GM23248 (cell line): Measurements from ENCODE around the gene KCND3. TPM values are rescaled to one million over a fixed set of nuclear protein-coding genes. Genes with fewer than 3 reads are reported as not detected.

Source experiments
- DNase-seq: peaks from one replicate; pipeline ENCODE4 v3.0.0-alpha.2; 2015
- H2AFZ ChIP-seq: fragments of 200-600 bp; sonication (generic); 2 replicates; pipeline ENCODE4 v1.6.1; 2016; ENCODE audit warnings: antibody characterized with exemption
- H3F3A ChIP-seq: fragments of 200-600 bp; sonication (generic); 2 replicates; pipeline ENCODE4 v1.6.1; 2016; ENCODE audit warnings: mild to moderate bottlenecking, antibody characterized with exemption, mixed run types; ENCODE audit not compliant: insufficient read depth
- H3K27ac ChIP-seq: fragments of 200-600 bp; sonication (generic); 2 replicates; pipeline ENCODE4 v1.5.1; 2016; ENCODE audit warnings: mild to moderate bottlenecking
- H3K27me3 ChIP-seq: fragments of 200-600 bp; sonication (generic); replicated peaks from 2 replicates; pipeline ENCODE4 v1.6.1; 2016; ENCODE audit warnings: mild to moderate bottlenecking; ENCODE audit not compliant: insufficient read depth
- H3K36me3 ChIP-seq: fragments of 200-600 bp; sonication (generic); 2 replicates; pipeline ENCODE4 v1.6.1; 2016; ENCODE audit warnings: low read depth, mild to moderate bottlenecking
- H3K4me1 ChIP-seq: fragments of 200-600 bp; sonication (generic); 2 replicates; pipeline ENCODE4 v1.6.1; 2016; ENCODE audit warnings: mild to moderate bottlenecking; ENCODE audit not compliant: insufficient read depth
- H3K4me2 ChIP-seq: fragments of 200-600 bp; sonication (generic); one replicate; pipeline ENCODE4 v1.6.1; 2016; ENCODE audit warnings: mild to moderate bottlenecking; ENCODE audit not compliant: unreplicated experiment
- H3K4me3 ChIP-seq: fragments of 200-600 bp; sonication (generic); 2 replicates; pipeline ENCODE4 v1.5.1; 2016; ENCODE audit warnings: mild to moderate bottlenecking
- H3K79me2 ChIP-seq: fragments of 200-600 bp; sonication (generic); 2 replicates; pipeline ENCODE4 v1.6.1; 2016; ENCODE audit warnings: mild to moderate bottlenecking; ENCODE audit not compliant: insufficient read depth
- H3K9ac ChIP-seq: fragments of 200-600 bp; sonication (generic); 2 replicates; pipeline ENCODE4 v1.6.1; 2016; ENCODE audit warnings: mild to moderate bottlenecking
- H3K9me2 ChIP-seq: fragments of 200-600 bp; sonication (generic); 2 replicates; pipeline ENCODE4 v1.6.1; 2016; ENCODE audit warnings: mixed run types, mild to moderate bottlenecking, moderate library complexity; ENCODE audit not compliant: insufficient read depth
- H3K9me3 ChIP-seq: fragments of 200-600 bp; sonication (generic); one replicate; pipeline ENCODE4 v1.6.1; 2017; ENCODE audit warnings: low read depth
- H4K20me1 ChIP-seq: fragments of 200-600 bp; sonication (generic); 2 replicates; pipeline ENCODE4 v1.6.0; 2016; ENCODE audit not compliant: insufficient read depth
- EZH2 ChIP-seq: fragments of 200-600 bp; sonication (generic); IDR thresholded peaks from 2 replicates; pipeline ENCODE4 v1.6.1; 2018; ENCODE audit warnings: antibody characterized with exemption, mild to moderate bottlenecking; ENCODE audit not compliant: insufficient read depth, poor library complexity, severe bottlenecking
- EZH2phosphoT487 ChIP-seq: fragments of 200-600 bp; sonication (generic); IDR thresholded peaks from 2 replicates; pipeline ENCODE4 v1.6.1; 2018; ENCODE audit warnings: antibody characterized with exemption, moderate library complexity, mild to moderate bottlenecking, low read depth; ENCODE audit not compliant: insufficient read depth
- WGBS, 2 experiments: methylation state at CpG; one replicate each; pipeline ENCODE4 v1.1.6; 2015 to 2017; ENCODE audit warnings: low lambda C conversion rate in 2 of 2, low coverage in 1 of 2; ENCODE audit errors: missing lambda C conversion rate in 2 of 2; 5-methylcytosine and 5-hydroxymethylcytosine counted together
- in situ Hi-C: fragments of 300-500 bp; cut with MboI; formaldehyde crosslinking; loops from 2 replicates; pipeline ENCODE4 v1.15.0; 2020
- polyA plus RNA-seq: library from polyadenylated mRNA; unstranded; fragments of >200 nt; fragmentation: Nextera tagmentation; extraction: Ambion mirVana; gene quantifications from 2 replicates; pipeline ENCODE4 v1.2.1, GENCODE V29; 2016
- total RNA-seq: library from RNA; depleted of rRNA; stranded (reverse); fragments of >200 nt; shearing (Covaris generic); gene quantifications from 2 replicates; pipeline ENCODE4 v1.2.3, GENCODE V29; 2014

KCND3 gene
- total and polyA plus RNA-seq, 2 experiments from 2014 or later = 0.08 to 0.22 TPM

DNA sequence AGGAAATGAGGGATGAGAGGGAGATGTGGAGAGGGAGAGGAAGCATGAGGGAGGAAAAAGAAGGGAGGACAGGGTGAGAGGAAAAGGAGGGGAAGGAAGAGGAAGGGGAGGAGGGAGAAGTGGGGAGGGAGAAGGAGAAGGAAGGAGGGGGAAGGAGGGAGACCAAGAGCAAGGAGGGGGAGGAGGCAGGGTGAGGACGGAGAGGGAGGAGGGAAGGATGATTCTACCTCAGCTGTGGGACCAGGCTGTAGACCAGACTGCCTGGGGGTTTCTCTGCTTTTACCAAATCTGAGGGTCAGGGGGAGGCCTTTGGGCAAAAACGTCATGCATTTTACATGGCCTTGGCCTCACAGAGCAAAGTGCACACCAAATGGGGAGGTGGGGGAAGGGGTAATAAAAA lies 94.5 kb downstream of the KCND3 start:
- H4K20me1 ChIP-seq = no peaks in the 10 kb centered on the region
- H3F3A ChIP-seq = no peaks in the 10 kb centered on the region
- no peaks in the 10 kb centered on the region for H3K9me3 ChIP-seq
- H3K9me2 ChIP-seq = no peaks in the 10 kb centered on the region
- 57 to 92% methylated on average over 1 to 2 of the region's 2 CpGs for WGBS, 2 experiments
- no peaks in the 10 kb centered on the region for H3K4me1 ChIP-seq
- no peak overlapping the region for H2AFZ ChIP-seq
- in situ Hi-C loops = no loop called here
- H3K79me2 ChIP-seq = no peaks in the 10 kb centered on the region
- H3K4me2 ChIP-seq = no peak overlapping the region
- no peaks in the 10 kb centered on the region for H3K36me3 ChIP-seq
- no peaks in the 10 kb centered on the region for H3K27me3 ChIP-seq
- H3K27ac ChIP-seq = no peak overlapping the region
- no peak for DNase-seq
- no peak for TF ChIP-seq EZH2
- no peak for TF ChIP-seq EZH2phosphoT487
- H3K4me3 ChIP-seq = no peak overlapping the region
- no peak overlapping the region for H3K9ac ChIP-seq

DNA sequence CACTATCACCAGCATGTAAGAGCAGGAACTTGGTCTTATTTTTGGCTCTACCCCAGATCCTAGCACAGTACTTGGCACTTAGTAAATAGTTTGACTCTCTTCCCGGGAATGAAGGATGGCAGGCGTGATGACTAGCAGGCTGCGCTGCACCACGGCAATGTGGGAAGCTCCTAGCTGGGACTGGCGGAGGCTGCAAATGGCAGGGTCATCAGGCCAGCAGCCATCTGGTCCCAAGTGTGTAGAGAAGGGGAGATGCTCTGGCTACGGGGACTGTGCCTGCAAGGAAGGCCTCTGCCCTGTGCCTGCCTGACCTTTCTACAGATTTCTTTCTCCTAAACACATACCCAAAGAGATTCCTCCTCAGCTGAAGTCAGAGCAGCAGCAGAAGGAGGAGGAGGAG lies 95.0 kb downstream of the KCND3 start:
- no peak overlapping the region for H3K4me3 ChIP-seq
- no peaks in the 10 kb centered on the region for H3K36me3 ChIP-seq
- TF ChIP-seq EZH2phosphoT487 = no peak
- no peak for DNase-seq
- no peaks in the 10 kb centered on the region for H3K9me2 ChIP-seq
- H3K27ac ChIP-seq = no peak overlapping the region
- H3K4me2 ChIP-seq = no peak overlapping the region
- no peaks in the 10 kb centered on the region for H3K79me2 ChIP-seq
- H3K9ac ChIP-seq = no peak overlapping the region
- H3K4me1 ChIP-seq = no peaks in the 10 kb centered on the region
- no peaks in the 10 kb centered on the region for H3K9me3 ChIP-seq
- WGBS, 2 experiments = 79 to 80% methylated on average over 6 of the region's 6 CpGs
- in situ Hi-C loops = no loop called here
- H2AFZ ChIP-seq = no peak overlapping the region
- H4K20me1 ChIP-seq = no peaks in the 10 kb centered on the region
- no peaks in the 10 kb centered on the region for H3F3A ChIP-seq
- H3K27me3 ChIP-seq = no peaks in the 10 kb centered on the region

DNA sequence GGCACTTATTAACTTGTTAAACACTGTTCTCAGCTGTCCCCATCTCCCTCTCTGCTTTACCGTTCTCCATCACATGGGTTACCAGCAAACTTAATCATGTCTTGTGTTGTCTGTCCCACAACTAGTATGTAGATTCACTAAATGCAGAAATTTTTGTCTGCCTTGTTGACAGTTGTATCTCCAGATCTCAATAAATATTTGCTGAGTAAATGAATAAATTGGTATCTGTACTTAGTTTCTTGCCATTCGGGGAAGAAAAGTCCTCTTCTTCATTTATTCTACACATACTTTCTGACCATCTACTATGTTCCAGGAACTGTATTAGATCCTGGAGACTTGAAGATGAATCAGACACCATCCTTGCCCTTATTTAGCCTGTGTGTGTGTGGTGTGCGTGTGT lies 97.9 kb downstream of the KCND3 start:
- H3K79me2 ChIP-seq = no peaks in the 10 kb centered on the region
- no peak overlapping the region for H2AFZ ChIP-seq
- no peaks in the 10 kb centered on the region for H4K20me1 ChIP-seq
- no peak overlapping the region for H3K27ac ChIP-seq
- TF ChIP-seq EZH2 = no peak
- no peak for TF ChIP-seq EZH2phosphoT487
- WGBS, 2 experiments = 24 to 28% methylated on average over 3 of the region's 3 CpGs
- H3K4me3 ChIP-seq = no peak overlapping the region
- no peaks in the 10 kb centered on the region for H3K4me1 ChIP-seq
- no peak for DNase-seq
- H3K36me3 ChIP-seq = no peaks in the 10 kb centered on the region
- in situ Hi-C loops = no loop called here
- no peak overlapping the region for H3K4me2 ChIP-seq
- no peaks in the 10 kb centered on the region for H3F3A ChIP-seq
- H3K9ac ChIP-seq = no peak overlapping the region
- H3K9me3 ChIP-seq = no peaks in the 10 kb centered on the region
- H3K9me2 ChIP-seq = no peaks in the 10 kb centered on the region
- H3K27me3 ChIP-seq = no peaks in the 10 kb centered on the region

DNA sequence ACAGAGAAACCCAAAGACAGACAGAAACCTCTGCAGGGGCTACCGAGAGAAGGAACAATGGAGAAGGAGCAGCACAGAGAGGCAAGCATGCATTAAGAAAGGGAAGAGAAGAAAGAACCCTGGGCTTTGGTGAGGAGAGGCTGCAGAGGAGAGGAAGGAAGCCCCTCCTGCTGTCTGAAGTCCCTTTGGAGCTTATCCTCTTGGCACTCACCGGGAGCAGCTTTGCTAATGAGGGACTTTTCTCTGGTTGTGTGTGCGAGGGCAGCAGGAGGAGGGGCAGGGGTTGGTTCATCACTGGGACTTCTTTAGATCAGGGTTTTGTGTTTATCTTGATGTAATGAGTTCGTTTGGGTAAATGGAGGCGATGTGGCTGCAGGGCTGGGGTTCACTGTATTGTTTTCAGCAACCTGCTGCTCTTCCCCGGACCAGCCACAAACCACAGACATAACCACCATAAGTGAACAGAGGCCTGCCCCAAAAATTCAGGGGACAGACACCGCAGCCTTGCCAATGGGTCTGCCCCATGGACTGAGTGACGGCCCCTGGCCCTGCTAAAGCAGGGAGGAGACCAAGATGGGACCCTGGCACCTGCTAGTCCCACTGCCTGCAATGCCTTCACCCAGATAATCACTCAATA lies 100.6 kb downstream of the KCND3 start:
- Histone ChIP-seq H3K4me1 (no peaks in the 10 kb centered on the region), H3K9me2 (no peaks in the 10 kb centered on the region), H3K4me3 (no peak overlapping the region), H3K79me2 (no peaks in the 10 kb centered on the region), H3K4me2 (no peak overlapping the region), H3K36me3 (no peaks in the 10 kb centered on the region), H3K9me3 (no peaks in the 10 kb centered on the region), H3K27me3 (no peaks in the 10 kb centered on the region), H3K9ac (no peak overlapping the region), H2AFZ (no peak overlapping the region), H4K20me1 (no peaks in the 10 kb centered on the region), H3K27ac (no peak overlapping the region), H3F3A (no peaks in the 10 kb centered on the region)
- TF ChIP-seq EZH2phosphoT487 (no peak), EZH2 (no peak)
- no peak for DNase-seq
- in situ Hi-C loops = no loop called here
- 39 to 41% methylated on average over 8 of the region's 8 CpGs for WGBS, 2 experiments

DNA sequence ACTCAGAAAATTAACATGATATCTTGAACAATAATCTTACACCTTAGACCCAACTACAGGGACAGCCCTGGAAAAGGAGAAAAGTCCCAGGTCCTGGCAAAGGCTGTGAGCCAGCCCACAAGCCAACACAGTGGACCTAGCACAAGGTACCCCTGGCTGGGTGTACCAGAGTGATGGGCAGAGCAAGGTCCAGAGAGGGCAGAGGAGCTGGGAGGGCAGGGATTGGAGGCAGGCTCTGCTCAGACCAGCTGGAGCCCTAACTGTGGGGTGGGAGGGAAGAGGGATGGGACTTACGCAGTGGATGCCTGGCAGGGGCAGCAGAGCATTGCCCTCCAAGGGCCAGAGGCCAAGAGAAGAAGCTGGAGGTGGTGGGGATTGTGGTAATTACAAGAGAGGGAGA lies 101.6 kb downstream of the KCND3 start:
- Histone ChIP-seq H2AFZ (no peak overlapping the region), H3K4me3 (no peak overlapping the region), H3K4me1 (no peaks in the 10 kb centered on the region), H3K79me2 (no peaks in the 10 kb centered on the region), H3K9me2 (no peaks in the 10 kb centered on the region), H4K20me1 (no peaks in the 10 kb centered on the region), H3K4me2 (no peak overlapping the region), H3K9ac (no peak overlapping the region), H3K27me3 (no peaks in the 10 kb centered on the region), H3K9me3 (no peaks in the 10 kb centered on the region), H3K27ac (no peak overlapping the region), H3F3A (no peaks in the 10 kb centered on the region), H3K36me3 (no peaks in the 10 kb centered on the region)
- TF ChIP-seq EZH2 (no peak), EZH2phosphoT487 (no peak)
- 56 to 57% methylated on average over 1 of the region's 1 CpG for WGBS, 2 experiments
- in situ Hi-C loops = no loop called here
- DNase-seq = no peak
